Activated T-cell treated with anti-CD3 and anti-CD28 coated beads for 4 hours (primary cell): ENCODE measurements around the gene FGD3.

ENCODE experiments used
- DNase-seq: peaks from one replicate; pipeline ENCODE4 v3.0.0-alpha.2; 2020

FGD3 gene

DNA sequence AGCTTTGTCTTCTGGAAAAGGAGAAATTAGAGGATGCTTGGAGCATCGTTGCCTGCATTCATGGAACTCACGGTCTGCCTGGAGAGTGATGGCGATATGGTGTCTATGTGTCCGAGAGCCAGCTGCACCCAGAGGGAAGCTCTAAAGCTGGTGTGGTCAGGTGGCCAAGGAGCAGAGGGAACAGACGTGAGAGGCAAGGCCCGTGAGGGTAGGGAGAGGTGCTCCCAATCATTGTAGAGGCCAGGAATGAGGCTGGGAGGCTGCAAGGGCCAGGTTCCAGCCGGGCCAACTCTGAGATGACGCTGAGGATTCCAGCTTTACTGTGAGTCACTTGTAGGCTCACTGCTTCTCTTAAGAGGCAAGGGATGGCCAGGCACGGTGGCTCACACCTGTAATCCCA, 7.6 kb downstream of the FGD3 start:
- no peak for DNase-seq

DNA sequence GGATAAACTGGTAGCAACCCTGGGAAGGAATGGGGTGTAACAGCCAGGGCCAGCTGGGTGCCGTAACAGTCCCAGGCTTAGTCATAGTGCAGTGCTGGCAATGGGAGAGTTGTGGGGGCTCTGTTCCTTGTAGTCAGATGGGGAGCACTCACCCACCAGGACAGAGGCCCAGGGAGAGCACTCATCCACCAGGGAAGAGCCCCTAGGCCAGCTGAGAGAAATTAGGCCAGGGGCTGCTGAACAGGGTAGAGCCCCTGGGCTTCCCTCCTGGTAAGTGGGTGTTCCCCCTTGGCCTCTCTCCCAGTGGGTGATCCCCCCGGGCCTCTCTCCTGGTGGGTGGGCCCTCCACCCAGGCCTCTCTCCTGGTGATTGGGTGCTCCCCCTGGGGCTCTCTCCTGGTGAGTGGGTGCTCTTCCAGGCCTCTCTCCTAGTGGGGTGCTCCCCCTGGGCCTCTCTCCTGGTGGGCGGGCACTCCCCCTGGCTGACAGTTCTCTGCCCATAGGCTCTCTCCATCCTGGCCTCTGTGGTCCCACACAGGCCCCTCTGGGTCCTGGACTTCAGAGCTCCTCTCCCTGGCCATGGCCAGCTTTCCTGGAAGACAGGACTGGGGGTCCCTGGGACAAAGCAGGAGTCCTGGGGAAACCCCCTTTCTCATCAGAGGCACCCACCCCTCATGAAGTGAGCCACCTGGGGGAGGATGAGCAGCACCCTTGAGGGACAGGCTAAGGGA, 13.4 kb downstream of the FGD3 start:
- DNase-seq, result no peak

DNA sequence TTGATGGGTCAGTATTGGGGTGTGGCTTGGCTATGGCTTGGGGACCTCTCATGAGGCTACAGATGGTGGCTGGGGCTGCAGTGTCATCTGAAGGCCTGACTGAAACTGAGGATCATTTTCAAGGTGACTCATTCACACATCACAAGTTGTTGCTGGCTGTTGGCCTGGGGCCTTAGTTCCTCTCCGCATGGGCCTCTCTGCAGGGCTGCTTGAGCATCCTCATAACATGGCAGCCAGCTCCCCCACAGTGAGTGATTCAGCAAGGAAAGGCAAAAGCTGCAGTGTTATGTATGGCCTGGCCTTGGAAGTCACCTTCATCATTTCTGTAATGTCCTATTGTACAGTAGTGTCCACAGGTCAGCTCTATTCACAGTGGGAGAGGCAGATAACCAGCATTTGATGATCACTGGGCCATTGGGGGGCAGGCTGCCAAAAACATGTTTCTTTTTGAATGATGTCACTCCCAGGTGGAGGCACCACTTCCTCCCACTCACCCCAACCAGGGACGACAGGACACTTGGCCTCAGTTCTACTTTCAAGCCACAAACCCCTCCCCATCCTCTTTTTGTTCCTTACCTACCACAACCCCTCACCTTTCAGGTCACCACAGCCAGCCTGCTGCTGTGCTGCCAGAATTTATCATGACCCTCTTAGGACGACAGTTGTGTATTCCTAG, 14.4 kb downstream of the FGD3 start:
- DNase-seq, result no peak

DNA sequence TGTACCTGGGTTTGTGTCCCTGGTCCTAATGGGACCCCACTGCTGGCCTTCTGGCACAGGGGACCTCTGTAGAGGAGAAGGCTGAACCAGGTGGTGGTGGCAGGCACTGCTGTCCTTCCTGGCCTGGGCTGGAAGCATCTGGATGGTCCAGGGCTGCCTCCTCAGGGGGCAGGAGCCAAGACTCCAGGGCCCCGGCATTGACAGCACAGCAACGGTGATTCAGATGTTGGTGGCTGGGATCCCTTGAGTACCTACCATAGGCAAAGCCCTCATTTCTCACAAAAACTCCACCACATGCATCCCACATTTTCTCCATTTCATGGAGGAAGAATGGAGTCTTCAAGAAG, 15.0 kb downstream of the FGD3 start:
- no peak for DNase-seq

DNA sequence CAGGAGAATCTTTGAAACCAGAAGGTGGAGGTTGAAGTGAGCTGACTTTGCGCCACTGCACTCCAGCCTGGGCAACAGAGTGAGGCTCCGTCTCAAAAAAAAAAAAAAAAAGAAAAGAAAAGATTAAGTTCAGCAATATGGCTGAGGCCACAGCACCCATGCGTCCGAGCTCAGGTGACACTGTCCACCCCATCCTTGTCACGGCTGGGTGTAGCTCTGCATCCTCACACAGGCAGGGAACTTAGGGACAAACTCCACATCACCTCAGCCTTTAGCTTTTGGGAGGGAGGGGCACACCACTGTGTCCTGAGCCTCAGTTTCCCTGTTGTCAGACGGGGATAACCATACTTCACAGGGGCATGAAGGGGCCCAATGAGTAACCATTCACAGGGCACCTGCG, 15.5 kb downstream of the FGD3 start:
- no peak for DNase-seq

DNA sequence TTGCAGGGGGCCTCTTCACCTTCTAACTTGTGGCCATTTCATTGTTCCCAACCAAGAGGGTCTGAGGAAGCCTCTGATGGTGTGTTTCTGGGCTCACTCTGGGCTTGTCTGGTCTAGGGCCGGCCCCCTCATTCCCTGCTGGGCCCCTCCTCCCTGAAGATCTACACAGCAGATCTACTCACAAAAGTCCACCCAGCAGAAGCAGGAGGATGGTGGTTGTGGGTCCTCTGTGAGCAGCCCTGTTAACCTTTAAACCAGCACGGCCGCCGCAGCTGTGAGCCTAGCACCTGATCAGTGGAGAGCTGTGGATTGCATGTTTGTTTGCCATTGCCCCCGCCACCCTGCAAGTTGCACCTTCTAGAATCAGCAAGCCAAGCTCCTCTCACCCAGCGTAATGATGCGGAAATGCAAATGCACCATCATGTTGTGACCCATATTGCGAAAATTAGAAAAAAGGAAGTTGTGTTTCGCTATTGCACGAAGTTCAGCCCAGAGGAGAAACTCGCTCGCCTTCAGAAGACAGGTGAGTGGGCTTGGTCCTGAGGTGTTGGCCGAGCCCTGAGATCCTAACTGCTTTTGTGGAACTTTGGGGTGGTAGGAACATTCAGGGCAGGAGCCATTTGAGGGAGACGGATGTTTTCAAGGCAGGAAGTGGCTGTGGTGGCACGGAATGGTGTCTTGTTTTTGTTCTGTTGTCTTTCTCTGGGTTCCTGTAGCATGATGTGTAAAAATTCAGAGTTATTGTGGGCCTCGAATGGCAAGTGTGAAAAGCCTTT, 16.7 kb downstream of the FGD3 start:
- DNase-seq, result no peak

DNA sequence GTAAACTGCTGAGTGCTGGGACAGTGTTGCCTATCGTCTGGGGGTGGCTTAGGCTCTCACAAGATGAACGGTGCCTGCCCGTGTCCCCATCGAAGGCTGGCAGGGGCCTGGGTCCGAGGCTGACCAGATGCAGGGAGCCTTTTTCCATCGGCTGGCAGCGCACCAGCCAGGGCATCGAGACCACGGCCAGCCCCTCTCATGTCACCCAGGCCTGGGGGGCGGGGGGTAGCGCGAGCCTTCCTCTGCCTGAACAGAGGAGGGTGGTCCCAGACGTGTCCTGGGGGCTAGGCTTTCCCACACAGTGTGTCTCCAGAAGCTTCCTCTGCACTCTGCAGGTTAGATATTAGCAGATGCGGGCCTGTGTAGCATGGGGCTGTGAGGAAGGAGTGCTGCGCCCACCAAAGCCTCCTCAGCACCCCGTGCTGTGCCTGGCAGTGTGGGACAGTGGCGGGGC, 17.3 kb downstream of the FGD3 start:
- no peak for DNase-seq

DNA sequence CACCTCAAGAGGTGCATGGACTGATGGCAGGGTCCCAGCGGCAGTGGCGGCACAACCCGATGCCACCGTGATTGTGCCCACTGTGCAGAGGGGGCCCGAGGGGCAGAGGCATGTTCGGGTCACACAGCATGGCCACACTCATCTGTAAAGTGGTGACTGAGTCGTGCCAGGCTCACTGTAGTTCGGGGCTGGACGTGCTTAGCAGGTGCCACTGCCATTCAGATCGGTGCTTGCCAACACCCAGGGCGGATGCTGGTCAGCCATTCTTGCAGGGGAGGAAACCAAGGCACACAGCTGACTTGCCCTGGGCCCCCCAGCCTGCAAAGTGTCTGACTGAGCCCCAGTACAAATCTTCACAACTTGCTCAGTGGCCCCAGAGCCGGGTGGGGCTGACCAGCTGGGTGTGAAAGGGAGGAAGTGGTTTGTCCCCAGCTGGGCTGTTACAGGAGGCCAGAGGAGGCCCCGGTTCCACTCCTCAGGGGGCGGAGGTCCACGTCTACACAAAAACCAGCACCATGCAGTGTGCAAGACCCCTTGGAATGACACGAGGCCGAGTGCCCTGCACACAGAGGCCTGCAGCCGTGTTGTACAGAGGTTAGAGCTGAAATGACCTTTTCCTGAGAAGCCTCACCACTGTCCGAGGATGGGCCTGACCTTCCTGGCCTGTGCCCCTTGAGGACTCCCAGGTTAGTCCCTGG, 17.9 kb downstream of the FGD3 start:
- DNase-seq, result no peak

DNA sequence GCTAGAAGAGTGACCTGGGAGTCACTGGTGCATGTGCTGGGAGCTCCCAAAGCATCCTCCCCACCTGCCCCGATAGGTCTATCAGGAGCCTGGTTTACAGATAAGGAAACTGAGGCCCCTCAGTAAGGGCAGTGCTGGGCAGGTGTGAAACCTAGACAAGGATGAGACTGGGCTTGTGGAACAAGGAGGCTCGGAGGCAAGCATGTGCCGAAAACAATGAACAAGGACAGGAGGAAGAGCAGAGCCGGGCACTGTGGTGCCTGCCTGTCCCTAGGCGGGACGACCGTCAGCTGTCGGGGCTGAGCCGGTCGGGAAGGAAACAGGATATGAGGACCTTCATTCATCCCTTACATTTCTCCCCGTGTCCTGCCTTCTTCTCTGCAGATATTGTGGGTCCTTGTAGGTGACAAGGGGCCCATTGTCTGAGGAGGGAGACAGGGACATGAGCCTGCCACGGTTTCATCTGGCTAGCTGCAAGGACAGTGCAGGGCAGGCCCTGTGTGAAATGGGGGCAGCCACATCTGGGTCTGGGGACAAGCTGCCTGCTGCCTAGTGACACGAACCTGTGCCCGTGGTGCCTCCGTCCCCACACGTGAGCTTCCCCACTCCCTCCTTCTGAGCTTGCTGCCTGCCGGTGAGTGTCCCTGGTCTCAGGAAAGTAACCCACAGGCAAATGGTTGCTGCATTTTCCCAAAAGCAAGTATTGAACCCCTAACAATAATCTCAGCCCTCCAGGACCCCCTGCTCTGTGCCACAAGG, 18.6 kb downstream of the FGD3 start:
- no peak for DNase-seq

DNA sequence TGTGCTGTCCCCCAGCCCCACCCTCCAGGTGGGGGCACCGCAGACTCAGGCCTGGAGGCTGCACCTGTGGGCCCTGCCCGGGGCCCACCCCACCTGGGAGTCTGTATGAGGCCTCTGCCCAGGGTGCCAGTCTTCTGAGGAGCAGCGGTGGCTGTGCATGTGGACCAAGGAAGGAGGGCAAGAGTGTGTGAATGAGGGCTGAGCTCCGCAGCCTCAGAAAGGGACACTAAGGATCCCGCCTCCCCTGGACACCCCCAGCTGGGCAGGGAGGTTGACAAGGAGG, 19.1 kb downstream of the FGD3 start:
- DNase-seq, result no peak

DNA sequence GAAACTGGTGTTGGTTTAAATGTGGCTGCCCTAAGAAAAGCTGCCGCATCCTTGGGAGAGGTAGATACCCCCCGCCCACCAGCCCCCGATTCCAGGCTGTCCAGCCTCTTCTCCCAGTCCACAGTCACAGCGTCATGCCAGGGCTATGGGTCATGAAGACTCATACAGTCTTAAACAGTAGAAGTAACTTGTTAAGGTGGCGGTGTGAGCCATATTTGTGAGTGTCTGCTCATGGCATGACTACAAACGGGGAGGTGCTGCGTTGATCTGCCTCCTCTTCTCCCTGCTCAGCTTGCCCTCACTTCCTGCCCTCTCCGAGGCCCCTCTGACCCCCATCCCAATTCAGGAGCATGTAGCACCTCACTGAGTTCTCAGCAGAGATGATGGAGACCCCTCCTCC, 20.8 kb downstream of the FGD3 start:
- DNase-seq, result no peak

DNA sequence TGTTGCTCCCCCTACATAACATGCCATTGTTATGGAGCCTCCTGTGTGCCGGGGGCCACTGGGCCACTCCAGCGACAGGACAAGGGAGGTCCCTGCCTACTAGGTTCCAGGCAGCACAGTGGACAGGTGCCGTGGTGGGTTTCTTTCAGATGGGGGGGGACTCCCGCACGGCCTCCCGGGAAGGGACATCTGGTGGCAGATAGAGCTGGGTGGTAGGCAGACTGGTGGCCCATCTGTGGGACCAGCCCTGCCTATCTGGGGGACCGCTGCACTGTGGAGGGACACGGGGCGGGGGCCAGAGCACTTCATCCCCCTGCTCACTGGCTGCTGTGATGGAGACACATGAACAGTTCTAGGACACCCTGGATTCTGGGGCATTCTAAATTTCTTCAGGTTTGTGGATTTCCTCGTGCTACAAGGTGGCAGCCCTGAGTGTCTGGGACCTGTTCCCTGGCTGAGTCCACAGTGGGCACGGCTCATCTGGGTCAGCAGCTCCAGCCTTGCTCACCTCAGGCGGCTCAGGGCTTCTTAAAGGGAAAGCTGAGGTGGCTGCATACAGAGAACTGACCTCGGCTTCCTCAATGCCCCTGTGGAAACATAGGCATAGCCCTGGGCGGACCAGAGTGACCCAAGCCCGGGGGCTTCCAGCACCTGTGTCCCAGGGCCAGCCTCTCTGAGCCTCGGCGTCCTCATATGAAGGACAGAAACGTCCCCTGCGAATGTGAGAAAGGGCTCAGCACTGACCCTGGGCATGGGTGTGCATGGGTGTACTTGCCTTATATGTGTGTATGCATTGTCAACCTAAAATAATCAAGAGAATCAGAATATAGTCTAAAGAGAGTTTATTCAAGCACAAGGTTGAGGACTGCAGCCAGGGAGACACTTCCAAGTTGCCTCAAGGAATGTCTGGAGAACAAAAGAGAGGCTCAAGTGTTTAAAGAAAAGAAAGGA, 22.5 kb downstream of the FGD3 start:
- no peak for DNase-seq

DNA sequence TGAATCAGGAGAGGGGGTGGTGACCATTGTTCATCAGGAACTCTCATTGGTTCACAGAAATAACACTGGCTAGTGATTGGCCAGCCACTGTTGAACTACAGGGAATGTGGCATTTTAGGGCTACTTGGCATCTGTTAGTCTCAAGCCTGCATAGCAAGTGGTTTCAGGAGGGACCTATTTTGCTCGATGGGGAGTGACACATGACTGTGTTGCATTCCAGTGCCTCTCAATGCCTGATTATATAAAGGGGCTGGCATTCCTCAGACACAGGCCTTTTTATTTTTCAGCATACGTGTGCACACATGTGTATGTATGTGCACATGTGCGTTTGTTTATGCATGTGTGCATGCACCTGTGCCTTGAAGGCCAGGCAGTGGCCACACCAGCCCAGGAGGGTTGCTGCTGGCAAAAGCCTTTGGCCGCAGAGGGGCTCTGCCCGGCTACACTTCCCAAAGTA, 23.2 kb downstream of the FGD3 start:
- DNase-seq, result no peak

DNA sequence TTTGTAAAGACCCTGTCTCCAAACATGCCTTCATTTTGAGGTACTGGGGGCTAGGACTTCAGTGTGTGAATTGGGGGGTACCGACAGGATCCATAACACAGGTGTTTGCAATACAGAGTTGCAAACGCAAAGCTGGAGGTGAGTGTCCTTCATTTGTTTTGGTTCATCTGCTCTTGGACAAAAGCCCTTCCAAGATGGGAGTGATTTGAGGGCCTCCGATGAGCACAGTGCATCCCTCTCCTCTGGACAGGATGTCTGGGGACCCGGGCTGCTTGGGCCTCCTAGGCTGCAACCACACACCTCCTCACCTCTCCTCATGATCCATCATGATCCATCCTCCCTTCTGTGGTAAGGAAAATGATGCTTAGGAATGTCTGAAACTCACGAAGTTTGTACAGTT, 23.8 kb downstream of the FGD3 start:
- DNase-seq, result no peak

DNA sequence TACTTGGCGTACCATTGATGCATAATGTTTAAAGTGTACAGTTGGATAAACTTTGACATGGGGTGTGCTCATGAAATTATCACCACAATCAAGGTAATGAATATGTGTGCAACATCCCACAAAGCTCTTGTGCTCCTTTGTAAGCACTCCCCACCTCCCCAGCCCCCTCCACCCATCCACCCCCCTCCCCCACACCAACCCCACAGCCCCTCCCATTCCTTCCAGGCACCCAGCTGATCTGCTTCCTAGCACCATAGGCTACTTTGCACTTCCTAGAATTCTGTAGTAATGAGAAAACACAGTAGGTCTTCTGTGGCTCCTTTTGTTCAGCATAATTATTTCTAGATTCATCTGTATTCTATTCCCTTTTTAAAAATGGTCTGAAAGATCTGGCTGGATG, 24.5 kb downstream of the FGD3 start:
- DNase-seq, result no peak

DNA sequence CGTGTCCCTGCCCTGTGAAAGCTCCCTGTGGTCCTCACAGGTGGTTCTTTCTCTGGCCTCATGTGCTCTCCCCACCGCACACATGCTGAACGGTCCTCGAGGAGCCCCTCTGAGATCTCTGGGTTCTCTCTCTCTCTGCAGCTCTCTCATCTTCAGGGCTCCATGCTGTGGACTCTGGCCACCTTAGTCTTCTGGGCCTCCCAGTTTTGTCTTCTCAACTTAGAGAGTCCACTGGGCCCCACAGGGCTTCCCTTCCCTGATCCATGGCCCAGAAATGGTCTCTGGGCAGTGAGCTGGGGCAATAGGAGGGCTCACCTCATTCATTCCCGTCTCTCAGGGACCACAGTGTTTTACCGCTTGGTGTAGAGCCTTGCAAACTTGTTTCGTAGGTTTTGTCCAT, 26.4 kb downstream of the FGD3 start:
- DNase-seq, result no peak

DNA sequence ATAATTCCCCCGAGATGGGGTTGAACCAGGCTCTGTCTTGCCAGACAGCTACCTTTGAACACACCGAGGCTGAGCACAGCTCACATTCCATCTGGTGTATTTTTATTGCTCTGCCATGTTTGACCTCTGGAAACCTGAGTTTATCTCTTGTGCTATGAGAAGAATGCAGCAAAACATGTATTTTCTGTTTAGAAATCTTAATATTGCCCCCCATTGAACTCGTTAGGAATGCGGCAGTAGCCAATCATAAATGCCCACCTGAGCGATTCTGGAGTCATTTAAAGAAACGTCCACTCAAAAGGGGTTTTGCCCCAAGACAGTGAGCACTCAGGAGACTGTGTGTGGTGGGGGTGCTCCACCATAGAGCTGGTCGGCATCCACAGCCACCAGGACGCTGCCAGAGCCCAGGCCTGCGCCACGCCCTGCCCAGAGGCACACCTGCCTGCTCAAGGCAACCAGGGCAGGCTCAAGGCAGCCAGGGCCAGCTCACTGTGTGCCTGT, 26.9 kb downstream of the FGD3 start:
- no peak for DNase-seq

DNA sequence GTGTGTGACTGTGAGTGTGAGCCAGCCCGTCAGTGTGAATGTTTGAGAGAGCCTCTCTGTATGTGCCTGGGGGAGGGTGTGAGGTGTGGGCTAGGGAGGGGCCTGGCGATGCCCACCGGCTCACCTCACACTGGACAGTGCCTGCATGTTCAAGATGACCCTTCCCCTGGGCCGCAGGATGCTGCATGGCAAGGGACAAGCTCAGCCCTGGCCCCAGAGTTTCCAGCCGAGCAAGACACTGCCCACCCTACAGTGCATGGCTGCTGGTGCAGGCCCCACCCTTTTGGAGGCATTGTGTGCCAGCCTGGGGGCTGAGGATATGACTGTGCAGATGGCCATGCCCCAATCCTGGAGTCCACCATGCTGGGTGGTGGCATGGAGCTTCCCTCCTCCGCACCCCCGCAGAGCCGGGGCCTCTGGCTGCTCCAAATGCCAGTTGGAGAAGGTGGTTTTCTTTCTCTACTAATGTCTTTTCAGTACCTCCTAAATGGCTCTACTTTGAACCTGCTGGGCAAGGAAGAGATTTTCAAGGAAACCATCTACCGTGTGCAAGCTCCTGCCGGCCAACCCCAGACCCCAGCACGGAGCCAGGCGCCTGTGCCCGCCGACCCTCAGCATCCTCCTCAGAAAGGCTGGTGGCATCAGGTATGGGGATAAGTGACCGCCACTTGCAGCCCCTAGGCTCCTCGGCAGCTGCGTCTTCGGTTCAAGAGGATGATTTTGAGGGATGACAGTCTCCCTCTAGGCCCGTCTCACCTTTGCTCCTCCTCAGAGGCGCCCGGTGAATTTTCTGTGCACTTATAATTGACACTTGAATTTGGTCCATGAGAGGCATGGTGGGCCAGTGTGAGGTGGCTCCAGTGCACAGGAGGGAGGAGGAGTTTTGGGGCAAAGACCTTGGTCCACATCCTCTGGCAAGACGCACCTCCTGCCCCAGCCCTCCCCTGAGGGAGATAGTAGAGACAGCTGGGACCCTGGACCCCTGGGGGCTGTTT, 27.7 kb downstream of the FGD3 start:
- DNase-seq, result no peak

DNA sequence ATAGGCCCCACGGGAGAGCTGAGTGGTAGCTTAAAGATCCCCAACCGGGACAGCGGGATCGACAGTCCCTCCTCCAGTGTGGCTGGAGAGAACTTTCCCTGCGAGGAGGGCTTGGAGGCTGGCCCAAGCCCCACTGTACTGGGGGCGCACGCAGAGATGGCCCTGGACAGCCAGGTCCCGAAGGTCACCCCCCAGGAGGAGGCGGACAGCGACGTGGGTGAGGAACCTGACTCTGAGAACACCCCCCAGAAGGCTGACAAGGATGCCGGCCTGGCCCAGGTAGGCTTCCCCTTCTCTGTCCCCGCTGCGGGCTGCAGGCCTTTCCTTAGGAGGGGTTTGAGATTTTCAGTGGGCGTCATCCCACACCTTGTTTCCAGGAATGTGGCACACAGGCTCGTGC, 29.1 kb downstream of the FGD3 start:
- no peak for DNase-seq

DNA sequence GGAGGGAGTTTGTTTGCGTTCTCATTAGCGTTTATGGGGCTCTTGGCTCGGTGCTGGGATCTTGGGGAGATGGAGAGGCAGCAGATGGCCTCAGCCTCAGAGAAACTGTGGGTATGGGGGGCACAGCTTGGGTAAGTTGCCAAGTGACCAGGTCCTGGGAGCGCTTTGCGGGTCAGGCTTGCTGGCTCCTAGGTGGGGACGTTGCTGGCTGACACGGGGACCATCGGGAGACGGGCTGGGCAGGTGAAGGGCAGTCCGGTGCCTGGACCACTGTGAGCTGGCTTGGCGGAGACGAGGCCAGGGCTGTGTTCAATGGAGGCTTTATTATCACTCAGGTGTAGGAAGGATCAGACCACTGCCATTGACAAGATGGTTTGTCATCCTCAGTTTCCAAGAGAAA, 30.0 kb downstream of the FGD3 start:
- no peak for DNase-seq
